Natural killer cell (primary cell): ENCODE data around the gene PTPRK. TPM values are rescaled to one million over a fixed set of nuclear protein-coding genes. Genes with fewer than 3 reads are reported as not detected.

ENCODE experiments used
- ATAC-seq, 3 donors: fragments of 150-1000 bp in 2 of 3; fragments of 200-7000 bp in 1 of 3; cut with Tn5 transposase; 1 replicate in 1 of 3; 2 replicates in 2 of 3; pipeline ENCODE4 v1.10.0; 2021; ENCODE audit warnings: mild to moderate bottlenecking in 2 of 3, moderate library complexity in 2 of 3
- DNase-seq, 2 donors: peaks; one replicate each; pipeline versions ENCODE4 v3.0.0 to v3.0.0-alpha.2; 2013 to 2021; ENCODE audit warnings: mixed read lengths in 1 of 2
- H3K27ac ChIP-seq: one replicate; pipeline ENCODE4 v1.5.1; 2013; ENCODE audit warnings: mild to moderate bottlenecking, low read length
- H3K27me3 ChIP-seq: one replicate; pipeline ENCODE4 v1.6.1; 2013; ENCODE audit warnings: low read length; ENCODE audit not compliant: control insufficient read depth, insufficient read depth
- H3K36me3 ChIP-seq: one replicate; pipeline ENCODE4 v1.6.1; 2013; ENCODE audit warnings: low read length; ENCODE audit not compliant: control insufficient read depth, insufficient read depth
- H3K4me1 ChIP-seq: one replicate; pipeline ENCODE4 v1.6.1; 2013; ENCODE audit warnings: low read length; ENCODE audit not compliant: control insufficient read depth, insufficient read depth
- H3K4me3 ChIP-seq: one replicate; pipeline ENCODE4 v1.5.1; 2013; ENCODE audit warnings: low read length
- H3K9me3 ChIP-seq: one replicate; pipeline ENCODE4 v1.6.1; 2013; ENCODE audit warnings: low read length; ENCODE audit not compliant: control insufficient read depth, insufficient read depth
- H3K27ac Mint-ChIP-seq, 2 donors: one replicate each; pipeline ENCODE4 v1.8.0; 2022; ENCODE audit warnings: mild to moderate bottlenecking in 2 of 2, mixed read lengths in 2 of 2, moderate library complexity in 1 of 2
- H3K27me3 Mint-ChIP-seq, 2 donors: one replicate each; pipeline ENCODE4 v1.8.0; 2022; ENCODE audit warnings: low read depth in 2 of 2, mixed read lengths in 2 of 2
- H3K36me3 Mint-ChIP-seq: one replicate; pipeline ENCODE4 v1.8.0; 2022; ENCODE audit warnings: mixed read lengths
- H3K4me1 Mint-ChIP-seq, 2 donors: one replicate each; pipeline ENCODE4 v1.8.0; 2022; ENCODE audit warnings: mixed read lengths in 2 of 2
- H3K4me3 Mint-ChIP-seq: one replicate; pipeline ENCODE4 v1.8.0; 2022; ENCODE audit warnings: mild to moderate bottlenecking, moderate library complexity, mixed read lengths
- H3K9me3 Mint-ChIP-seq, 2 donors: one replicate each; pipeline ENCODE4 v1.8.0; 2022; ENCODE audit warnings: mixed read lengths in 2 of 2
- WGBS: methylation state at CpG from one replicate; pipeline ENCODE4 v1.1.7; 2013; ENCODE audit warnings: missing lambda C conversion rate; ENCODE audit not compliant: insufficient coverage; 5-methylcytosine and 5-hydroxymethylcytosine counted together
- intact Hi-C: fragments of 100-400 bp; cut with micrococcal nuclease; formaldehyde crosslinking; loops from one replicate; pipeline ENCODE4 v1.14.2; 2022
- total RNA-seq, 4 donors: library from RNA; stranded (reverse); fragments of 120-200 nt in 1 of 4; gene quantifications; one replicate each; pipeline versions ENCODE4 v1.2.3 to v1.2.4, GENCODE V29; 2013 to 2022
- TF ChIP-seq, protein P1 (sequence below): fragments of 200-600 bp; IDR thresholded peaks from one replicate; pipeline ENCODE4 v1.8.0; 2022; ENCODE audit warnings: antibody characterized with exemption

Gene PTPRK
- total RNA-seq, 3 donors from 2014 or later (not counting 1 experiment from before 2014, with no cell fraction given) = 0.14 to 1.2 (median 0.95) TPM

DNA sequence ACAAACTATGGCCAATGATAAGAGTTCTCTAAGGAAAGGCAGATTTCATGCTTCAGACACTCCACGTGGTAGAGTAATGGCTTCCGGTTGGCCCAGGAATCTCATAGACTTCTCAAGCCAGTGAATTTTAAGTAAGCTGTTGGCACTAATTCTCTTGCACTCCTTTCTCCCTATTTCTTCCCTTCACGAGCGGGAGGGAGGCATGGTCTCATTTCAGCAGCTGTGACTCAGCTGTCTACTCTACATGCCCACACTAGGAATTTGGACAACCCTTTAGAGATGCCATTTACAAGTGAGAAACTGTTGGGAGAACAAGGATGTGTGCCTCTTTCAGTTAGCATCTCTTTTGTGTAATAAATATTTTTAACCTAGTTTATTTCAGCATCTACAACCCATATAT lies 107.7 kb downstream of the PTPRK start:
- Mint-ChIP-seq H3K27me3 (no peaks in the 10 kb centered on the region), H3K27ac (no peak overlapping the region), H3K36me3 (no peaks in the 10 kb centered on the region), H3K4me1 (no peaks in the 10 kb centered on the region), H3K9me3 (peaks cover 0 to under 1% of the 10 kb centered on the region in 2 donors), H3K4me3 (no peak overlapping the region)
- 99% methylated on average over 4 of the region's 4 CpGs for WGBS
- DNase-seq = no peak
- no peaks in the 10 kb centered on the region for H3K36me3 ChIP-seq
- H3K4me1 ChIP-seq = no peaks in the 10 kb centered on the region
- H3K27ac ChIP-seq = no peak overlapping the region
- no peak overlapping the region for H3K4me3 ChIP-seq
- no peaks in the 10 kb centered on the region for H3K9me3 ChIP-seq
- TF ChIP-seq, protein P1, sequence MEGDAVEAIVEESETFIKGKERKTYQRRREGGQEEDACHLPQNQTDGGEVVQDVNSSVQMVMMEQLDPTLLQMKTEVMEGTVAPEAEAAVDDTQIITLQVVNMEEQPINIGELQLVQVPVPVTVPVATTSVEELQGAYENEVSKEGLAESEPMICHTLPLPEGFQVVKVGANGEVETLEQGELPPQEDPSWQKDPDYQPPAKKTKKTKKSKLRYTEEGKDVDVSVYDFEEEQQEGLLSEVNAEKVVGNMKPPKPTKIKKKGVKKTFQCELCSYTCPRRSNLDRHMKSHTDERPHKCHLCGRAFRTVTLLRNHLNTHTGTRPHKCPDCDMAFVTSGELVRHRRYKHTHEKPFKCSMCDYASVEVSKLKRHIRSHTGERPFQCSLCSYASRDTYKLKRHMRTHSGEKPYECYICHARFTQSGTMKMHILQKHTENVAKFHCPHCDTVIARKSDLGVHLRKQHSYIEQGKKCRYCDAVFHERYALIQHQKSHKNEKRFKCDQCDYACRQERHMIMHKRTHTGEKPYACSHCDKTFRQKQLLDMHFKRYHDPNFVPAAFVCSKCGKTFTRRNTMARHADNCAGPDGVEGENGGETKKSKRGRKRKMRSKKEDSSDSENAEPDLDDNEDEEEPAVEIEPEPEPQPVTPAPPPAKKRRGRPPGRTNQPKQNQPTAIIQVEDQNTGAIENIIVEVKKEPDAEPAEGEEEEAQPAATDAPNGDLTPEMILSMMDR = no peak
- no peak for ATAC-seq
- no peaks in the 10 kb centered on the region for H3K27me3 ChIP-seq
- intact Hi-C loops = no loop called here

DNA sequence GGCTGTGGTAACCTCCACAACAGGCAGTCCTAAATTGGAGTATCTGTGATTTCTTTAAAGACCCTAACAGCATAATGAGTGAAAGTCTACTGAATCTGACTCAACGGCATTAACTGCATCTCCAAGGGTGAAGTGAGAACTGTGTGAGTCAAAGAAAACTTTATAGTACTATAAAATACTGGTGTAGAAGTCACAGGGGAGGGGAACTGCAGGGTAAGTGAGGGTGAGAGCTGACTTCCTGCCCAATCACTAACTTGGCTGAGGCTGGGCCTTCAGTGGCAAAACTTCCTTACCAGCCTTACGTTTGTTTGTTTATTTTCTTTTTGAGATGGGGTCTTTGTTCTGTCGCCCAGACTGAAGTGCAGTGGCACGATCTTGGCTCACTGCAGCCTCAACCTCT lies 109.8 kb downstream of the PTPRK start:
- TF ChIP-seq, protein P1 = no peak
- no peaks in the 10 kb centered on the region for H3K4me1 Mint-ChIP-seq
- intact Hi-C loops = no loop called here
- no peaks in the 10 kb centered on the region for H3K9me3 ChIP-seq
- no peaks in the 10 kb centered on the region for H3K36me3 Mint-ChIP-seq
- H3K4me3 ChIP-seq = no peak overlapping the region
- no peak overlapping the region for H3K27ac ChIP-seq
- 88% methylated on average over 3 of the region's 4 CpGs for WGBS
- ATAC-seq (no peak), DNase-seq (no peak)
- no peaks in the 10 kb centered on the region for H3K4me1 ChIP-seq
- no peak overlapping the region for H3K27ac Mint-ChIP-seq
- no peaks in the 10 kb centered on the region for H3K36me3 ChIP-seq
- H3K27me3 Mint-ChIP-seq = no peaks in the 10 kb centered on the region
- H3K27me3 ChIP-seq = no peaks in the 10 kb centered on the region
- no peak overlapping the region for H3K4me3 Mint-ChIP-seq
- H3K9me3 Mint-ChIP-seq = no peaks in the 10 kb centered on the region

DNA sequence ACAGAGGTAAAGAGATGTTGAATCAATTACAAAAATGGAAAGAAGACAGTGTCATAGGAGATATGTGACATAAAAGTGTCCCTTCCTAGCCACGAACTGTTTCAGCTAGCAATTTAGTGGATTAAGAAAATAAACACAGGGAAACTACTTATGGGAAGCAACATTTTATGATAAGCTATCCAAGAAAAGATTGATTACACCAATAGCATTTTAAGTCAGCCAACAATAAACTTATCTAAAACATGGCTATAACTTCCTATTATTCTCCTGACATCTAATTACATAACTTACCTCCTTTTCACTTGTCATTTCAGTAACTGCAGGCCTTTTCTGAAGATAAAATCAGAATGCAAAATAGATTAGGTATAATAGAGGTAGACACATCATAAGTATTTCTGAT lies 111.4 kb downstream of the PTPRK start:
- 89% methylated on average over 1 of the region's 1 CpG for WGBS
- no peaks in the 10 kb centered on the region for H3K4me1 Mint-ChIP-seq
- no peaks in the 10 kb centered on the region for H3K27me3 Mint-ChIP-seq

DNA sequence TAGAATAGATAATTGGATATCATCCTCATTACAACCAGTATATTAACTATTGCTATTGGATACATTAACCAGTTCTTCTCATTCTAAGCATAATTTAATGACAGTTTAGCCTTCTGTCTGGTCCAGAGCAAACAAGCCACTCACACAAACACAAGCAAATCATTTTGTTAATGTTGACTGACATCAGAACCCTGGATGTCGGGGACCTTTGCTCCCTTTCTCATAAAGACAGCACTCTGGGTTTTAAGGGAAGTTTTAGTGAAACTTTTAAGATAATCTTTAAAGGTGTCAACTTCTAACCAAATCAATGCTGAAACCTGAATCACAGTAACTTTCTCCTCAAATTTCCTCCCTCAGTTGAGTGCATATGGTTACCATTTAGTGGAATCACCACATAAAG lies 113.9 kb downstream of the PTPRK start:
- H3K36me3 Mint-ChIP-seq = no peaks in the 10 kb centered on the region
- intact Hi-C loops = no loop called here

More for the DNA sequence above, 111.4 kb downstream of the PTPRK start:
- H3K4me3 Mint-ChIP-seq = no peak overlapping the region
- no peaks in the 10 kb centered on the region for H3K36me3 ChIP-seq
- H3K27ac Mint-ChIP-seq = no peak overlapping the region
- no peaks in the 10 kb centered on the region for H3K36me3 Mint-ChIP-seq
- ATAC-seq (no peak), DNase-seq (no peak)
- TF ChIP-seq, protein P1 = no peak
- H3K27me3 ChIP-seq = no peaks in the 10 kb centered on the region
- intact Hi-C loops = no loop called here
- H3K9me3 Mint-ChIP-seq = no peaks in the 10 kb centered on the region
- H3K4me3 ChIP-seq = no peak overlapping the region
- H3K9me3 ChIP-seq = no peaks in the 10 kb centered on the region
- H3K4me1 ChIP-seq = no peaks in the 10 kb centered on the region
- no peak overlapping the region for H3K27ac ChIP-seq

More for the DNA sequence above, 113.9 kb downstream of the PTPRK start:
- H3K4me3 Mint-ChIP-seq = no peak overlapping the region
- H3K27ac Mint-ChIP-seq = no peak overlapping the region
- no peaks in the 10 kb centered on the region for H3K27me3 Mint-ChIP-seq
- no peak for DNase-seq
- Histone ChIP-seq H3K36me3 (no peaks in the 10 kb centered on the region), H3K27ac (no peak overlapping the region), H3K4me1 (no peaks in the 10 kb centered on the region), H3K9me3 (no peaks in the 10 kb centered on the region), H3K27me3 (no peaks in the 10 kb centered on the region), H3K4me3 (no peak overlapping the region)
- no CpG with 5 or more reads among the region's 1 CpG for WGBS
- TF ChIP-seq, protein P1 = no peak
- no peak for ATAC-seq
- no peaks in the 10 kb centered on the region for H3K4me1 Mint-ChIP-seq
- H3K9me3 Mint-ChIP-seq = no peaks in the 10 kb centered on the region
